Measurements from ENCODE around the gene KATNAL2.

Gene KATNAL2

GRCh38 chr18:47036298-47036874 is 119.0 kb downstream of the KATNAL2 start:
- peak; percentile 14 for TF ChIP-seq CTCF (IDR thresholded peaks at IDR 0.05; ENCODE audit: extremely low read depth, missing control alignments)
- peak; percentile 59 for DNase-seq (ENCODE audit: low spot score)

GRCh38 chr18:47036927-47037578 is 119.7 kb downstream of the KATNAL2 start:
- TF ChIP-seq CTCF (IDR thresholded peaks at IDR 0.05; ENCODE audit: extremely low read depth, missing control alignments), result no peak

GRCh38 chr18:47040982-47041381 is 123.6 kb downstream of the KATNAL2 start:
- DNase-seq (ENCODE audit: low spot score), result no peak
- no peak for TF ChIP-seq CTCF (IDR thresholded peaks at IDR 0.05; ENCODE audit: extremely low read depth, missing control alignments)

More at GRCh38 chr18:47036927-47037578, 119.7 kb downstream of the KATNAL2 start:
- no peak for DNase-seq (ENCODE audit: low spot score)

GRCh38 chr18:47050468-47050867 is 133.1 kb downstream of the KATNAL2 start:
- peak; percentile 65 for TF ChIP-seq CTCF (IDR thresholded peaks at IDR 0.05; ENCODE audit: extremely low read depth, missing control alignments)
- DNase-seq (ENCODE audit: low spot score), result peak; percentile 35

GRCh38 chr18:47054369-47054768 is 137.0 kb downstream of the KATNAL2 start:
- no peak for DNase-seq (ENCODE audit: low spot score)
- TF ChIP-seq CTCF (IDR thresholded peaks at IDR 0.05; ENCODE audit: extremely low read depth, missing control alignments), result no peak

- DNase-seq (ENCODE audit: low spot score), result no peak
These were observed 145.1 kb downstream of the KATNAL2 start for GRCh38 chr18:47062471-47062870.

More at GRCh38 chr18:47062471-47062870, 145.1 kb downstream of the KATNAL2 start:
- no peak for TF ChIP-seq CTCF (IDR thresholded peaks at IDR 0.05; ENCODE audit: extremely low read depth, missing control alignments)

Data from GM20000 (cell line).